NCI-H748 (cell line): ENCODE results near the gene ARHGAP22.
A peak's percentile ranks its signal among the peaks of the same experiment; 100 is the strongest.

Experiments used
- DNase-seq: peaks from one replicate; lab custom pipeline; 2025; ENCODE audit not compliant: unreplicated experiment; lab: John Stamatoyannopoulos, UW

ARHGAP22 gene

GRCh38 chr10:48634198-48634983, 29.5 kb upstream of the ARHGAP22 start:
- DNase-seq: no peak

- no peak for DNase-seq
These were observed 28.7 kb upstream of the ARHGAP22 start for GRCh38 chr10:48633381-48634197.

- no peak for DNase-seq
These were observed 27.3 kb upstream of the ARHGAP22 start for GRCh38 chr10:48632166-48632565.

- DNase-seq: peak; percentile 6
These were observed 23.2 kb upstream of the ARHGAP22 start for GRCh38 chr10:48627984-48628609.

- no peak for DNase-seq
These were observed 22.3 kb upstream of the ARHGAP22 start for GRCh38 chr10:48626986-48627731.

- no peak for DNase-seq
These were observed 21.6 kb upstream of the ARHGAP22 start for GRCh38 chr10:48626447-48626846.

GRCh38 chr10:48625826-48626134, 20.9 kb upstream of the ARHGAP22 start:
- no peak for DNase-seq

- no peak for DNase-seq
These were observed 18.8 kb upstream of the ARHGAP22 start for GRCh38 chr10:48623607-48624132.

GRCh38 chr10:48623009-48623408, 18.1 kb upstream of the ARHGAP22 start:
- no peak for DNase-seq

GRCh38 chr10:48620719-48621118, 15.8 kb upstream of the ARHGAP22 start:
- DNase-seq: no peak

GRCh38 chr10:48616436-48616835, 11.6 kb upstream of the ARHGAP22 start:
- DNase-seq: no peak

GRCh38 chr10:48614481-48615390, 9.9 kb upstream of the ARHGAP22 start:
- no peak for DNase-seq

GRCh38 chr10:48613016-48613415, 8.1 kb upstream of the ARHGAP22 start:
- DNase-seq: no peak

GRCh38 chr10:48612236-48612943, 7.5 kb upstream of the ARHGAP22 start:
- DNase-seq: no peak

- DNase-seq: no peak
These were observed 6.3 kb upstream of the ARHGAP22 start for GRCh38 chr10:48611133-48611532.

GRCh38 chr10:48610585-48611093, 5.8 kb upstream of the ARHGAP22 start:
- DNase-seq: no peak

GRCh38 chr10:48609899-48610584, 5.2 kb upstream of the ARHGAP22 start:
- DNase-seq: no peak

GRCh38 chr10:48609441-48609840, 4.6 kb upstream of the ARHGAP22 start:
- no peak for DNase-seq

GRCh38 chr10:48608976-48609375, 4.1 kb upstream of the ARHGAP22 start:
- no peak for DNase-seq
